Globus pallidus (tissue), 1 donor: Measurements from ENCODE around the gene NKX6-2.

Experiments
- DNase-seq: peaks from one replicate; pipeline ENCODE4 v3.0.0-alpha.2; 2015; ENCODE audit warnings: low spot score

The NKX6-2 gene

DNA sequence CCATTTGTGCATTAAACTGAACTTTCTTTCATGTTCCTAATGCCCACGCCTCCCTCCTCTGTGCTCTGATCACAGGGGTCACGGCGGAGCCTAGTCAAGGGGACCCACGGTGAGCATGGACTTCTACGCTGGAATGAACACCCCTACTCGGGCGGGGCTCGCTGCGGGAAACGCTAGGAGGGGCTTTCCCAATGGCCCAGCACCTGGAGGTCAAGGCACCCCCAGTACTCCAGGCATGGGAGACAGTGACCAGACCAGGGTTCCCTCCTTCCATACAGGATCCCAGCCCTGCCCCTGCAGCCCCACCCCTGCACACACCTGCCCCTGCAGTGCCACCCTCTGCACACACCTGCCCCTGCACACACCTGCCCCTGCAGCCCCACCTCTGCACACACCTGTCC lies 27.1 kb upstream of the NKX6-2 start:
- DNase-seq, result no peak

DNA sequence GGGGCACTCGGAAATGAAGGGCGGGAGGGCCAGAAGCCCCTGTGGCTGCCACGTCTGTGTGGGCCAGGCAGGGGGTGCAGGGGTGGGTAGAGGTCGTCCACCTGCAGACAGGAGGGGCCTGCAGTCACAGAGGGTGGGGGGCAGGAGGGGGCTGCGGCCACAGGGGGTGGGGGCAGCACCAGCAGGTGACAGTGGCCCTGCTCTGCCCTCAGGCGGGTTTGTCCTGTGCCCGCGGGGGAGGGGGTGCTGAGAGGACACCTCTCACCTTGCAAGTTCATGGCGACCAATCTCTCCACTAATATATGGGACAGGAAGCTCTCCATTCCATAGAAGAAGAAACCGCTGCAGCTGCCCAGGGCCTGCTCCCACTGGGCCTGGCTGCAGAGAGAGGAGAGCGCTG lies 26.6 kb upstream of the NKX6-2 start:
- DNase-seq, result no peak

DNA sequence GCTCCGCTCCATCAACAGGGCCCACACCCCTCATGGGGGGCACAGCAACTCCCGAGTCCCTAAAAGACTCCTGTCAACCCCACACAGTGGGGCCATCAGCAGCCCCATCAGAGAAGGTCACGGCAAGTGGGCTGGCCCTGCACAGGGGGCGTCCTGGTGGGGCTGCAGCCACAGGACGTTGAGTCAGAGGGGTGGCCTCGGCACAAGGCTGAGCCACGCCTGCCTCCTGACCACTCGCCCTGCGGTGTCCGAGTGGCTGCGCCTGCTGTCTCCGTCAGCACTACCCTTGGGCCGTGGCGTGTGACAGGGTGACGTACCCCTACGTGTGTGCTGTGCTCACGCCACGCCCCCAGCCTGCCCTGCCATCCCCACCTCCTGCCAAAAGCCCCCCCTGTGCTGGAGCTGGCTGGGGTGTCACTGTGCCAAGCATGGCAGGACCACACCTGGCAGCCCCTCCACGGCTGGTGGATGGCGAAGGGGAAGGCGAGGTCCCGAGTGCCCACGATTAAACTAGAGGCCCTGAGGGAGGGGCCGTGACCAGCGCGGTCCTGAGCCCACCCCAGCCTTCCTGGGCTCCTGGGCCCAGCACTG lies 26.0 kb upstream of the NKX6-2 start:
- DNase-seq, result no peak

DNA sequence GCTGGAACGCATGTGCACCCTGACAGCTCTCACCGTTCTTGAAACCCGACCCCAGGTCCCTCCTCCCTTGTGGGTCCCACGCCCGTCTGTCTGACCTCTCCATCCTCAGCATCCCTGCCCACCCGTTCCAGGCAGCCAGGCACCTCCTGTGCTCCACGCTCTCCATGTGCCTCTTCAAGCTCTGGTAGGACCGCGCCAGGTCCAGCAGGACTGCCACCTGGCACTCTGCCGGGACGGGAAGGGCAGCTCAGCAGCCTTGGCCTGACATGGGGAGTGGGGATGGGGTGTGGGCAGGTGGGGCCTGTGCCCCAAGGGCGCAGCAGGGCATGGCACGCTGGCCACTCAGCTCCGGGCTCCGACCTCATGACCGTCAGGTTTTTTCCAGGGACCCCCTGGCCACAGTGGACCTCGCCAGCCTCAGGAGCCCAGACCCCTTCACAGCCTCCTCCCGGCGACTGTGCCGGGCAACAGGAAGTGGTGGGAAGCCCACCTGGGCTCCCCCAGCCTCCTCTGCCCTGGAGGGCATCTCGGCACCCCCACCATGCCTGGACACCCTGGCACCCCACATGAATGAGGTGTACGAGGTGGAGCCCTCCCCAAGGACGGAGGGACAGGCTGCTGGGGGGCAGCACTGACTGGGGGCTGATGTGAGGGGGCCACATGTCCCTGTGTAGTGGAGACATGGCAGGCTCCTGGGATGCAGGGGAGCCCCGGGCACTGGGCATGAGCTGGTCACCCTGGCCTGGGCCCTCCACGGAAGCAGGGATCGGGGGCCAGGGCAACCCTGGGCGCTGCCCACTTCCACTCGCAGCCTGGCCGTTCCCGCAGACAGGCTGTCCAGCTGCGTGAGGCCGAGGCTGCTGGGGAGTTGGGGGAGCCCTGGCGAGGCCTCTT lies 25.1 kb upstream of the NKX6-2 start:
- no peak for DNase-seq

DNA sequence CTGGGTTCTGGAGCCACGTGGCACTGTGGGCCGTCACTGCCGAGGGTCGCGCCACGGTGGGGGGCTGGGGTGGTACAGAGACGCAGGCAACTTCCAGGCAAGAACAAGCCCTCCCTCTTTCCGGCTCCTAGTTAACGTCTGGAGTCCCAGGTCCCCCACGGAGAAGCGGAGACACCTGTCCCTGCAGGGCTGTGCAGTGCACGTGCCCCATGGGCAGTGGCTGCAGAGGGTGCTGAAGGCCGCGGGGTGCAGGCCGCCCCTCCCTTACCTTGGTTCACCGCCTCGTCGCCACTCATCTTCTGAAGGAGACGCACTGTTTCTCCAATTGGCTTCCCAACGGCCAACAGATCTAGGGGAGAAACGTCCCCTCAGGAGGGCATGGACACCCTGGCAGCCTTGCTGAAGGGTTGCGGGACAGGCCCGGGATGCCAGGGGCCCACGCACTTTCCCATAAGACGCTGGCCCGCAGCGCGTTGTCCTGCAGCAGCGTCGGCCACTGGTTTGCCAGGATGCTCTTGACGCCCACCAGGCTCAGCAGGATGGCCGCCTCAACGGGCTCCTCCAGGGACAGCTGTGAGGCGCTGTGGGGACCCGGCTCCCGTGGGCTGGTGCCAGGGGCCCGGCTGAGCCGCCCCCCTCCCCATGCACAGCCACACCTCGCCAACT lies 24.3 kb upstream of the NKX6-2 start:
- no peak for DNase-seq

DNA sequence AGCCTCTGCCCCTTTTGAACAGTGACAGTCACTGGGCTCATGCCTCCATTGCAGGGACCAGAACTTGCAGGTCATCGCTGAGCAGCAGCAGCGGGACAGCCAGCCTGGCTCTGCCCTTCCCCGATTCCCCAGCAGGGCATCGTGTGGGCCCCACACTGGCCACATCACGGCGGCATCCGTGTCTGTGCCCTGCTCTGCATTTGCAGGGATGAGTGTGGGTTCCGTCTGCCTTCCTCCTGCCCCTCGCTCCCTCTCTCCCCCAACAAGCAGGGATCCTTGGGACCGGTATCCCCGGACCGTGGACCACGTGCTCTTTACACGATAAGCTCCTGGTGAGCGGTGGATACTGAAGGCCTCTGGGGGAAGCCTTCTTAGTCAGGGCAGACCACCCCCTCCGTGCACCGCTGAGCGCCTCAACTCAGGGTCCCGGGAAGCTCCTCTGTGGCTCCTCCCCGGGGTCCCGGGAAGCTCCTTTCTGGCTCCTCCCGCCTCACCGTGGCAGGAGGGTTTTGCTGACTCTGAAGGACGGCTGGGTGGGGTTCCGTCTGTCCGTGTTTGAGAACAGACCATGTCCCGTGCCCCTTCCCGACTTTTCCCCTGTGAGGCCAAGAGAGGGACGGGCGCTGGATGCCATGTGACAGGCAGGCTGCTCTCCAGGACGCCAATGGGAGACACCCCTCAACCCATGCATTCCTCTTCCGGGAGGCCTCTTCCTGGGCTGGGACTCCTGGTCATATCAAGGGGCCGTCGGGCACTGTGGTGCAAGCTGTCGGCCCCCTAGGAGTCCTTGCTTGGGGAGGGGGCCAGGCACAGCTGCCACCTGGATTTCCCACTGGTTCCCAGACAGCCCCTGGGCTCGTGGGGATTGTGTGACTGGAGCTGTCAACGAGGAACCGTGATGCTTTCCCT lies 23.5 kb upstream of the NKX6-2 start:
- no peak for DNase-seq

DNA sequence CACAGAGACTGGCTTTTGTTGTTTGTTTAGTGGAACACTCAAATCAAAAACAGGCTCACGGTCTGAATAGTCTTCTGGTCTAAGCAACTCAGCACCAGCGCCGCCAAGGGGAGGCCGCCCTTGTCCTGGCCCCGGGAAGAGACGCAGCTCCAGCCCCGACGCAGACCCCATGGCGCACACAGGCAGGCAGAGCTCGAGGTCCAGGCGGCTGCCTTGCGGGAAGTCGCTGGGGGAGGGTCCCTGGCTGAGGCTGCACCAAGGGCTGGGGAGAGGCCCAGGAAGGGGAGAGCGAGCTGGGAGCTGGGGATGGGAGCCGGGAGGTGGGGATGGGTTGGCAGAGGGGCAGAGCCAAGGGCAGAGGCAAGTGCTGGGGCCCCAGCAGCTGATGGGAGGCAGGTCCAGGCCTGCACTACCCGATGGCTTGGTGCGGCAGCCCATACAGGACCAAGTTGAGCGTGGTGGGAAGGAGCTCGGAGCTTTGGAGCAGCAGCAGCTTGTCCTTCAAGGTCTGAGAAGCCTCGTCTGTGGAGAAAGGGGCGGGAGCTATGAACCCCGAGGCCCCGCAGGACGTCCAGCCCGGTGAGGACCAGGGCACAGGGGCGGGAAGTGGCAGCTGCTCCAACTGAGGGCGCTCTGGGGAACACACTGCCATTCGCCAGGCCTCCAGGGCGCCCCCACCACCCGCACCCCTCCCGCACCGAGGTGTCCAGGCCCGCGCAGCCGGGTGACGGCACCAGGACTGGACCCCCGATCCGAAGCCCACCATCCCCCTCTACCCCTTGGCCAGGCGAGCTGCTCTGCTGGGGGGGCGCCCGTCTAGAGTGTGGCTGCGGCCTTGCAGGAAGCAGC lies 22.7 kb upstream of the NKX6-2 start:
- DNase-seq, result no peak

DNA sequence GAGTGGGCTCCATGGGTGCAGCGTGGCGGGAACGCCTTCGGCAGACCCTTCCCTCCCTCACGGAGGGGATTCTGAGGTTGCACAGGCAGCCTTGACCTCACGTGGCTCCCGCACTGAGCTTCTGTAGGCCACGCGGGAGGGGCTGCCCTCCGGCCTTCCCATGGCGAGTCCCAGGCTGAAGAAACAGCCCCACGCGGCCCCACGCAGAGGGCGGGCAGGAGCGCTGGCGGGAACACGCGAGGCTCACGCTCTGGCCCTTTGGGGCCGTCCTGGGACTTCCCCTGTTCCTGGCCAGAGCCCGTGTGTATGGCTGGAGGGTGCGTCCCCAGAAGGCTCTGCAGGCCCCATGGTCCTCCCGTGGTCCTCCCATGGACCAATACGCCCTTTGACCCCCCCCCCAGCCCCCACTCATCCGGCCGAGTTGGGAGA lies 21.7 kb upstream of the NKX6-2 start:
- DNase-seq, result no peak

DNA sequence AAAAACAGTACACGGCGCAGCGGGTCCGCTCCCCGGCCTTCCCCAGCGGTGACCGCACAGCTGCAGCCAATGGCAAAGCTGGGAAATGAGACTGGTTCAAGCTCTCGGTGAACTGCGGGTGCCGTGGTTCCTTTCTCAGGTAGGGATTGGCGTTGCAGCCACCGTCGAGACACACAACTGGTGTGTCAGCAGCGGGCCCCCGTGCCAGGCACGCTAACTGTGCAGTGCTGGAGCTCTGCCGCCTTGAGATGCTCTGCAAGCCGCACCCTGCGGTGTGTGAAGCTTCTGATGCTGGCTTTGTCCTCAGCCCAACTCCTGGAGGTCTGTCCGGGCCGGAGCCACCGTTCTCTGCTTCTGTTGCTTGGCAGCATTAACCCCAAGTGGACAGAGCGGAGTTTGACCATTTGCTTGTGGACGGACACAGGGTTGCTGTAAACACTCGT lies 20.6 kb upstream of the NKX6-2 start:
- DNase-seq, result no peak

DNA sequence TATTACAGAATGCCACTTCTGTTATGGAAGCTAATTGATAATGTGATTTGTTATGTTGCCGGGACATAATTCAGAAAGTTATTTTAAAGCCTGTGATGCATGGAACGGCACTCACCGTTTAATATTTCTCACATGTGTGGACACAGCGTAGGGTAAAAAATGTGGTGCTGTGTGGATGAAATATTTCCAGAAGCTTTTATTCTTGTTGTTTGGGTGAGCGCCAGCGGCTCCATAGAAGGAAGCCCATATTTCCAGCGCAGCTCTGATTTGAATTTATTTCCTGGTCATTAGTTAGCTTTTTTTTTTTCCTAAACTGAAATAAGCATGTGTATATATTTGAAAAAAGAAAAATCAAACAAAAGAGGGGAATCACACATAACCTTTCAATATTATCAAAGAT lies 20.2 kb upstream of the NKX6-2 start:
- no peak for DNase-seq

DNA sequence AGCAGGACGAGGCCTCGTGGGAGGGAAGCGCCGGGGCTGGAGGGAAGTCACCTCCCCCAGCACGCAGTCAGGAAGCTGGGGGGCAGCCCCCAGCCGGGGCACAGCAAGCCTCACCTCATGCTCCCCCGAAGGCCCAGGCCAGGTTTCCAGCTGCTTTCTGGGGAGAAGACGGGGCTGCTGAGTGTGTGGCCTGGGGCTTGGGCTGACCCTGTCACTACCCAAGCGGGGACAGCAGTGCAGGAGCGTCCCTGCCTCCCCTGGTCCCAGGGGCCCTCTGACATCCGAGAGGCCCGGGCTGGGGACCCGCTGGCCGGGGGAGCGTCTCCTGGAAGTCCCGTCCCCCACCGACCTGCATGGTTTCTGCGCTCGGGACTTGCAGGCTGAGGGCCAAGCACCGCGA lies 19.7 kb upstream of the NKX6-2 start:
- no peak for DNase-seq

DNA sequence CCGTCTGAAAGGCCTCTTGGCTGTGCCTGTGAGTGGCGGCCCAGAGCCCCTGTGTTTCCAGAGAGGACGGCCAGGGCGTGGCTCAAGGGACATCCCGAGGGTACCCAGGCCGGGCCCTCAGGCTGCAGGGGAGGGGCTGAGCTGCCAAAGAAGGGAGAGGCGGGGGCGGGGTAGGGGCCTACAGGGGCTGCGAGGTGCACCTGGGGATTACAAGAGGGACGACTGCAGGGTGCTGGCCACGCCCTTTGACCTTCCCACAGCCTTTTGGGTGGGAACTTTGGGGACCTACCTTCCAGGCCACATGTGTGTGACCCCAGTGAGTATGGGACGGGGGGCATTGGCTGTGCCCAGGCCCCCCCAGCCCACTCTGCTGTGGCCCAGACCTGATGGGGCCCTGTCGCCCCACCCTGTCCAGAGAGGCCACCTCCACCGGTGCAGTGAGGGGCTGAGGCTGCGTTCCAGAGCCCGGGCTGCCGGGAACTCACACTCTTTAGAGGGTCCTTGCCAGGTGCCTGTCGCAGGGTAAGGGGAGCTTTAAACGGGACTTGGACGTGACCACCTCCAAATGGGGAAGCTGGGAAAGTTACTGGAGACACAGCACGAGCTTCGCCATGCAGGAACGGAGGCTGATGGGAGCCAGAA lies 19.0 kb upstream of the NKX6-2 start:
- DNase-seq, result no peak

DNA sequence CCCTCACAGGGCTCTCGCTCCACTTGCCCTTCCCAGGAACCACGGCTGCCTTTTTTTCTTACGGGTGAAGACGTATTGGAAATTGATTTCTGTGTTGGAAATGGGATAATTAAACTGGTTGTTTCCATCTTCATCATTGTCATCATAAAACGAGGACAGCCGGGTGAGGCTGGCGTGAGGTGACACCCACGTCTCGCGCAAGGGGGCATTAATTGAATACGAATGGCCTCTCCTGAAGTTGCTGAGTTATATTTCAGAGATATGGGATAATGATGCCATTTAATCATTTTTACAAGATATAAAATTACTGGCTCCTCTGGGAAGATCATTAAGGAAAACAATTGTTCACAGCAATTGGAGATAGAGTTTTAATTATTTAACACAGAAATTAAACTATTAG lies 18.3 kb upstream of the NKX6-2 start:
- DNase-seq, result no peak

DNA sequence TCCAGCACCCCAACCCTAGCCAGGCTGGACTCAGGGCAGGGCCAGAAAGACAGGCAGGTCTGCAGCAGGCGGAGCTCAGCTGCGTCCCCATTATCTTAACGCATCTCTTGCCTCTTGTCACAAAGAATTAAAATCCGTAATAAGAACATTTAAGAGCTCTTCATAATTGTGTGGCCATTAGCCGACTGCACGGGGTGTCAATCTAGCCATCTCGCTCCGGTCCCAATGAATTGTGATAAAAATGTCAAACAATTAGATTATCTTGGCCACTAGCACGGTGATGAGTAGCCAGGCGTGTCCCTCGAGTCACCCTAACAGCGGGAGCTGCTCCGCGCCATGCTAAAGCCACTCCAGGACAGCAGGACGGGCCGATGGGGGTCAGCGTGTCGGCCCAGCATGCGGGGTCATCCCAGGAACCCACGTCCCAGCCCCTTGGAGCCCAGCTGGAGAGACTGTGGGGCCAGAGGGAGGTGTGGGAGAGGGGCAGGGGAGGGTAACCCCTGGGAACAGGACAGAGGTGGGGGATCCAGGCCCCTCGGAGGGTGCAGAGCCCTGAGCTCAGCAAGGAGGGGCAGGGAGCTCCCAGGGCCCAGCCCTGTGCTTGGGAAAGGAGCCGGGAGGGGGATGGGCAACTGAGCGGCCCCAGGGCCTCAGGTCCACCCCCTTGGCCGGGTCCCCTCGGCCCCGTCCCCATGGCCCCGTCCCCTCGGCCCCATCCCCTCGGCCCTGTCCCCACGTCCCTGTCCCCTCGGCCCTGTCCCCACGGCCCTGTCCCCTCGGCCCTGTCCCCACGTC lies 17.7 kb upstream of the NKX6-2 start:
- no peak for DNase-seq

DNA sequence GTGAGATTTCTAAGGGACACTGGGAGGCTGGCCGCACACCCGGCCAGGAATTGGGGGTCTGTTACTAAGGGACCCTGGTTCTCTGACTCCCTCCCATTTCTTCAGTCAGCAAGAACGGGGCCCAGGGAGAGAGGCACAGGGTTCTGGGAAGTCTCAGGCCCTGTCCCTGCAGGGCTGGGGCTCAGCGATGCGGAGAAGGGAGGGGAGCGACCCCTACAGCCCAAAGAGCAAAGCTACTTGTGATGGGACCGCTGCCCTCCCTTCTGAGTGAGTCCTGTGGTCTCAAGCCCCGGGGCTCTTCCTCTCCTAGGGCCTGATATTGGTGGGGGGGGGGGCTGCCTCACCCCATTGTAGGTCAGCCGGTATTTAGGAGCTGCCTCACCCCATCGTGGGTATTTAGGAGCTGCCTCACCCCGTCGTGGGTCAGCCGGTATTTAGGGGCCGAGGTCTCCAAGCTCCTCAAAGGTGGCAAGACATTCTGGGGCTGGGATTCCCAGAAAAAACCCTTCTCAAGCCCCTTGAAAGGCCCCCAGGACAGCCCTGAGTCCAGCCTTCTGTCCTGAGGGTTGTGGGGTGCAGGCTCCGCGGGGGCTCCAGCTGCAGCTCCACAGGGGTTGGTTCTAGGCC lies 16.9 kb upstream of the NKX6-2 start:
- no peak for DNase-seq

DNA sequence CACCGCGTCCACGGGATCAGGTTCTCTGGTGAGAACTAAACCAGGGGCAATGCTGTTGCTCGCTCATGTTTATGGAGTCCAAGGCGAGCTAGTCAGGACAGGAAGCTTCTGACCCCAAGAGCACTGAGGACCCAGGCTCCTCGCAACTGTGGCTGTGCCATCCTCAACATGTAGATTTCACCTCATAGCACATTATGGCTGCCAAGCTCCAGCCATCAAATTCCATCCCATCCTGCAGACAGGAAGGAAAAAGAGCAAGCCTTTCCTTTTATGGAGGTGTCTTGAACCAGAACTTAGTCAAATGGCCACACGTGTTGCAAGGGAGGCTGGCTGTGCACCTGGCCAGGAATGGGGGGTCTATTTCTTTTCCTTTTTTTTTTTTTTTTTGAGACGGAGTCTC lies 16.1 kb upstream of the NKX6-2 start:
- no peak for DNase-seq

DNA sequence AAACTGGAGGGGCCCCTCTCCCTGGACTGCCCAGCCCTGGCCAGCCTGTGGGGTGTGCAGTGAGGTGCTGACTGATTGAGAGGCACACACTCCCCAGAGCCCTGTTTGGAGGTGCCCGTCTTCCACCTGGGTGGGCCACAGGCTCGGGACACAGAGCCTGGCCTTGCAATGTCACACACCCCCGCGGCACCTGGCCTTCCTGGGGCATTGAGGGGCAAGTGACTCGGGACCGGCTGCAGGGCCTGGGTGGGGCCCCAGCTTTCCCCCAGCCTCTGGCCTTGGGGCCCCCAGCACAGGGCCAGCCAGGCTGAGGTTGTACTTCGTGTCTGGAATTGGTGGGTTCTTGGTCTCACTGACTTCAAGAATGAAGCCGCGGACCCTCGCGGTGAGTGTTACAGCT lies 13.9 kb upstream of the NKX6-2 start:
- no peak for DNase-seq

DNA sequence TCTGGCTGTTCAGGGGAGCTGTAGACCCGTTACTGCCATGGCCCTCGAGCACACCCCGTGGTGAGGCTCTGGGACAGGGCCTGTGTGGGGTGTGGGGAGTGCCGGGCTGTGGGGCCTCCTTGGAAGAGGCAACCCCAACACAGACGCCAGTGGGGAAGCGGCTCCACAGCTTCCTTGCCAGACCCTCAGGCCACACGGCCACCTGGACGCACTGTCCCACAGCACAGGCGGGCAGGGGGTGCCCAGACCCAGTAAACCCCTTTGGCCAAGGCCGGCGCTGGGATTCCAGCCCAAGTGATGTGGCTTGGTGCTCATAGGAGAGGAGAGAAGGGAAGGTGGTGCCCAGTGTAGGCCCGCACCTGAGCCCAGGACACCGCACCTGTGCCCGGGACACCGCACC lies 12.9 kb upstream of the NKX6-2 start:
- DNase-seq, result no peak

DNA sequence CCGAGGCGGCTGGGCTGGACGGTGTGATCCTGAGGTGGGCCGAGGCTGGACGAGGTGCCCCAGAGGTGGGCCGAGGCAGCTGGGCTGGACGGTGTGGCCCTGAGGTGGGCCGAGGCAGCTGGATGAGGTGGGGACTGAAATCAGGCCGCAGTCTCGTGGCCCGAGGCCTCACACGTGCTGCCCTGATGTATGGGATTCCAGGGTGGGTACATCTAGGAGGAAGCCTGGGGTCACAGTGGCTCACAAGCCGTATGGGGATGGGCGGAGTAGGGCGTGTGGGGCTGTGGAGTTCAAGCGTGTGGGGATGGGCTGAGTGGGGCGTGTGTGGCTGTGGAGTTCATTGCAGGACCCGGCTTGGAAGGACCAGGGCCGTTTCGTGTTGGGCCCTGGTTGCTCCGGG lies 12.5 kb upstream of the NKX6-2 start:
- no peak for DNase-seq
